DND-41 (cell line): ENCODE data around the gene RAB7A.
A peak's percentile ranks its signal among the peaks of the same experiment; 100 is the strongest.

Experiments used
- ATAC-seq: fragments of 200-7000 bp; cut with Tn5 transposase; 3 replicates; pipeline ENCODE4 v1.9.1; 2021; ENCODE audit warnings: low read depth; ENCODE audit not compliant: insufficient read depth
- DNase-seq: peaks from one replicate; pipeline ENCODE4 v3.0.0-alpha.2; 2020
- H2AFZ ChIP-seq: 2 replicates; pipeline ENCODE4 v1.6.0; 2012; ENCODE audit warnings: low read depth, low read length
- H3K27ac ChIP-seq: 2 replicates; pipeline ENCODE4 v1.5.1; 2012; ENCODE audit warnings: low read length, inconsistent platforms
- H3K27me3 ChIP-seq: fragments of 200-600 bp; sonication (generic); 2 replicates; pipeline ENCODE4 v1.6.0; 2012; ENCODE audit warnings: low read length, mild to moderate bottlenecking, inconsistent platforms; ENCODE audit not compliant: insufficient read depth, poor library complexity
- H3K36me3 ChIP-seq: 2 replicates; pipeline ENCODE4 v1.5.1; 2012; ENCODE audit warnings: low read length, inconsistent platforms; ENCODE audit not compliant: insufficient read depth
- H3K4me1 ChIP-seq: 2 replicates; pipeline ENCODE4 v1.5.1; 2012; ENCODE audit warnings: mild to moderate bottlenecking, low read length; ENCODE audit not compliant: insufficient read depth
- H3K4me2 ChIP-seq: 2 replicates; pipeline ENCODE4 v1.6.0; 2012; ENCODE audit warnings: mild to moderate bottlenecking, moderate library complexity, low read length, inconsistent platforms; ENCODE audit not compliant: insufficient read depth
- H3K4me3 ChIP-seq, 2 experiments: fragments of 200-600 bp in 1 of 2; shearing (Covaris generic) in 1 of 2; 2 replicates each; pipeline ENCODE4 v1.5.1; 2012 to 2016; ENCODE audit warnings: inconsistent platforms in 2 of 2, low read length in 2 of 2, mild to moderate bottlenecking in 2 of 2, low read depth in 1 of 2, moderate library complexity in 1 of 2
- H3K79me2 ChIP-seq: 2 replicates; pipeline ENCODE4 v1.6.0; 2012; ENCODE audit warnings: low read length, inconsistent platforms; ENCODE audit not compliant: insufficient read depth
- H3K9ac ChIP-seq: 2 replicates; pipeline ENCODE4 v1.6.0; 2012; ENCODE audit warnings: low read depth, mild to moderate bottlenecking, inconsistent platforms, low read length, moderate library complexity
- H3K9me3 ChIP-seq: 2 replicates; pipeline ENCODE4 v1.5.1; 2012; ENCODE audit warnings: low read length, moderate library complexity, mild to moderate bottlenecking, inconsistent platforms; ENCODE audit not compliant: insufficient read depth, severe bottlenecking
- H4K20me1 ChIP-seq: 2 replicates; pipeline ENCODE4 v1.6.0; 2012; ENCODE audit warnings: low read length; ENCODE audit not compliant: insufficient read depth
- CTCF ChIP-seq: IDR thresholded peaks from 2 replicates; pipeline ENCODE4 v1.5.1; 2012; ENCODE audit warnings: borderline replicate concordance, low read length, moderate library complexity, mild to moderate bottlenecking; ENCODE audit not compliant: poor library complexity, severe bottlenecking; ENCODE audit errors: extremely low read depth
- EZH2 ChIP-seq: IDR thresholded peaks from 3 replicates; pipeline ENCODE4 v1.6.1; 2012; ENCODE audit warnings: borderline replicate concordance, low read depth, mild to moderate bottlenecking, moderate library complexity, low read length, inconsistent platforms; ENCODE audit not compliant: severe bottlenecking

Gene RAB7A

GRCh38 chr3:128784843-128785242 lies 58.9 kb downstream of the RAB7A start:
- no peak for DNase-seq

GRCh38 chr3:128786434-128787020 lies 60.5 kb downstream of the RAB7A start:
- H3K27me3 ChIP-seq, result no peaks in the 10 kb centered on the region
- no peaks in the 10 kb centered on the region for H3K9me3 ChIP-seq
- TF ChIP-seq CTCF (no peak), EZH2 (no peak)
- H3K27ac ChIP-seq, result no peak overlapping the region
- peaks cover 100% of the 10 kb centered on the region for H3K79me2 ChIP-seq
- H3K9ac ChIP-seq, result no peak overlapping the region
- H3K4me2 ChIP-seq, result no peak overlapping the region
- peaks cover 13% of the 10 kb centered on the region; the same call in 1 of the 2 replicates for H3K4me1 ChIP-seq
- no peak overlapping the region for H3K4me3 ChIP-seq
- H2AFZ ChIP-seq, result no peak overlapping the region
- DNase-seq (no peak), ATAC-seq (no peak)
- peaks cover 88% of the 10 kb centered on the region for H4K20me1 ChIP-seq
- H3K36me3 ChIP-seq, result 0 out of 2 replicates have a peak, but pooled peaks cover 12% of the 10 kb centered on the region

More at GRCh38 chr3:128784843-128785242, 58.9 kb downstream of the RAB7A start:
- Histone ChIP-seq H3K36me3 (0 out of 2 replicates have a peak, but pooled peaks cover 12% of the 10 kb centered on the region), H3K4me3 (no peak overlapping the region), H4K20me1 (peaks cover 93% of the 10 kb centered on the region), H3K79me2 (peaks cover 100% of the 10 kb centered on the region), H3K9me3 (no peaks in the 10 kb centered on the region), H3K4me2 (no peak overlapping the region), H3K4me1 (peaks cover 13% of the 10 kb centered on the region; the same call in 1 of the 2 replicates), H3K27ac (no peak overlapping the region), H2AFZ (no peak overlapping the region), H3K27me3 (no peaks in the 10 kb centered on the region), H3K9ac (no peak overlapping the region)
- ATAC-seq, result no peak
- TF ChIP-seq EZH2, result no peak
- no peak for TF ChIP-seq CTCF

- Histone ChIP-seq H3K79me2 (peaks cover 100% of the 10 kb centered on the region), H3K36me3 (0 out of 2 replicates have a peak, but pooled peaks cover 12% of the 10 kb centered on the region), H3K9ac (no peak overlapping the region), H3K4me2 (no peak overlapping the region), H3K4me1 (peaks cover 13% of the 10 kb centered on the region; the same call in 1 of the 2 replicates), H3K27ac (0 out of 2 replicates have a peak overlapping the region, but pooled peaks have one; percentile 30), H2AFZ (no peak overlapping the region), H3K4me3 (no peak overlapping the region), H4K20me1 (peaks cover 81% of the 10 kb centered on the region), H3K9me3 (no peaks in the 10 kb centered on the region), H3K27me3 (no peaks in the 10 kb centered on the region)
- peak; percentile 41; the same call in 1 of the 3 replicates for ATAC-seq
- peak; percentile 35 for DNase-seq
- no peak for TF ChIP-seq EZH2
- TF ChIP-seq CTCF, result peak; percentile 36
Measured at GRCh38 chr3:128787256-128788253, 61.6 kb downstream of the RAB7A start.
